ENCODE measurements around the gene LCLAT1. TPM values are rescaled to one million over a fixed set of nuclear protein-coding genes. Genes with fewer than 3 reads are reported as not detected.

Gene LCLAT1
- total and polyA plus RNA-seq, 2 of the 4 experiments (the other 2 are of a cell fraction) = 7.5 to 11.5 TPM

DNA sequence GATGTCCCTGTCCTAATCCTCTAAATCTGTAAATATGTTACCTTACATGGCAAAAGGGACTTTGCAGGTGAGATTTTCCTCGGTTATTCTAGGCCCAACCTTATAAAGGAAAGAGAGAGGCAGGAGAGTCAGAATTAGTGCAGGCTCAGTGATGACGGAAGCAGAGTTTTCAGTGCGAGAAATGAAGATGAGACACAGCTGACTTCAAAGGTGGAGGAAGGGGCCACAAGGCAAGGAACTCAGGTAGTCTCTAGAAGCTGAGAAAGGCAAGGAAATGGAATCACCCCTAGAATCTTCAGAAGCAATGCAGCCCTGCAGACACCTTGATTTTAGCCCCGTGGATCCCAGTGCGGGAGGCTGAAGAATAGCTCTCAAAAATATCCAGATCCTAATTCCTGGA is 7.2 kb upstream of the LCLAT1 start:
- Histone ChIP-seq H3K56ac (ENCODE audit: extremely low read depth, insufficient read depth, low read length) (no peak overlapping the region), H4K8ac (ENCODE audit: low read depth in 2 of 2, low read length in 2 of 2) (no peak overlapping the region), H4K20me1 (ENCODE audit: insufficient read depth, low read length) (no peaks in the 10 kb centered on the region), H3K9me3 (ENCODE audit: control insufficient read depth, insufficient read depth, low read length) (no peaks in the 10 kb centered on the region), H3K4me1 (ENCODE audit: control insufficient read depth, insufficient read depth, low read length) (peaks cover 2% of the 10 kb centered on the region), H4K91ac (ENCODE audit: insufficient read depth, low read depth, low read length) (no peak overlapping the region), H3K9me1 (ENCODE audit: insufficient read depth, low read length) (no peaks in the 10 kb centered on the region), H3K4me3 (ENCODE audit: insufficient read depth, low read depth, low read length) (no peak overlapping the region), H3K18ac (ENCODE audit: low read depth, low read length) (no peak overlapping the region), H3K27me3 (ENCODE audit: control insufficient read depth, insufficient read depth, low read length) (no peaks in the 10 kb centered on the region), H2BK15ac (ENCODE audit: low read depth, low read length) (no peak overlapping the region), H3K23ac (ENCODE audit: low read depth, low read length) (no peak overlapping the region), H2BK120ac (ENCODE audit: low read depth, low read length) (no peak overlapping the region), H2AFZ (replicated peaks; ENCODE audit: low read length, poor library complexity) (no peak overlapping the region), H2BK5ac (ENCODE audit: low read depth, low read length, poor library complexity, severe bottlenecking) (no peak overlapping the region), H4K5ac (ENCODE audit: low read depth, low read length) (no peak overlapping the region), H3K4me2 (ENCODE audit: low read depth, low read length) (no peak overlapping the region), H3K36me3 (ENCODE audit: control insufficient read depth, insufficient read depth, low read length) (no peaks in the 10 kb centered on the region), H3K14ac (replicated peaks; ENCODE audit: low read depth, low read length) (no peak overlapping the region), H2AK5ac (ENCODE audit: low read depth, low read length) (no peak overlapping the region), H3K9ac (ENCODE audit: low read depth, low read length) (no peak overlapping the region), H3K79me1 (ENCODE audit: low read depth in 1 of 2, low read length in 2 of 2) (no peaks in the 10 kb centered on the region), H2AK9ac (replicated peaks; ENCODE audit: low read depth, low read length, poor library complexity) (no peak overlapping the region), H3K27ac (ENCODE audit: insufficient read depth, low read length) (no peak overlapping the region), H2BK20ac (ENCODE audit: low read depth, low read length) (no peak overlapping the region), H3K4ac (ENCODE audit: low read depth, low read length) (no peak overlapping the region)
- 80% methylated on average over 2 of the region's 5 CpGs; no CpG with 5 or more reads in 1 of the 2 experiments for WGBS, 2 experiments (ENCODE audit: extremely low coverage in 2 of 2, insufficient read length in 1 of 2)
- DNase-seq = no peak
- no peak for ATAC-seq (ENCODE audit: low read depth)
- POLR2A ChIA-PET (ENCODE audit: unreplicated experiment) = no interaction called here
- in situ Hi-C loops (cut with MboI; ENCODE audit: low sequenced_read_pairs) = no loop called here
- dilution Hi-C loops (cut with HindIII; ENCODE audit: low sequenced_read_pairs, unreplicated experiment) = no loop called here
- intact Hi-C loops (cut with micrococcal nuclease) = no loop called here
- TF ChIP-seq CHD1 (IDR thresholded peaks at IDR 0.05; ENCODE audit: low read depth, low read length) (no peak), MAFK (IDR thresholded peaks at IDR 0.05; ENCODE audit: low read depth, low read length) (no peak), RFX5 (IDR thresholded peaks at IDR 0.05; ENCODE audit: low read depth, low read length) (no peak), FOS (IDR thresholded peaks at IDR 0.05; ENCODE audit: low read depth, low read length) (no peak), RAD21 (IDR thresholded peaks at IDR 0.05; ENCODE audit: low read length) (no peak), NFE2L2 (IDR thresholded peaks at IDR 0.05; ENCODE audit: low read depth, low read length) (no peak), MAZ (IDR thresholded peaks at IDR 0.05; ENCODE audit: borderline replicate concordance, low read depth, low read length) (no peak), POLR2A (IDR thresholded peaks at IDR 0.05; ENCODE audit: low read depth, low read length) (no peak), CEBPB (IDR thresholded peaks at IDR 0.05; ENCODE audit: low read depth, low read length) (no peak), BHLHE40 (IDR thresholded peaks at IDR 0.05; ENCODE audit: low read depth, low read length) (no peak), RCOR1 (IDR thresholded peaks at IDR 0.05; ENCODE audit: insufficient replicate concordance, low read length) (no peak), SMC3 (IDR thresholded peaks at IDR 0.05; ENCODE audit: low read depth, low read length) (no peak), MXI1 (IDR thresholded peaks at IDR 0.05; ENCODE audit: borderline replicate concordance, low read depth, low read length) (no peak)
- TF ChIP-seq, protein P1, sequence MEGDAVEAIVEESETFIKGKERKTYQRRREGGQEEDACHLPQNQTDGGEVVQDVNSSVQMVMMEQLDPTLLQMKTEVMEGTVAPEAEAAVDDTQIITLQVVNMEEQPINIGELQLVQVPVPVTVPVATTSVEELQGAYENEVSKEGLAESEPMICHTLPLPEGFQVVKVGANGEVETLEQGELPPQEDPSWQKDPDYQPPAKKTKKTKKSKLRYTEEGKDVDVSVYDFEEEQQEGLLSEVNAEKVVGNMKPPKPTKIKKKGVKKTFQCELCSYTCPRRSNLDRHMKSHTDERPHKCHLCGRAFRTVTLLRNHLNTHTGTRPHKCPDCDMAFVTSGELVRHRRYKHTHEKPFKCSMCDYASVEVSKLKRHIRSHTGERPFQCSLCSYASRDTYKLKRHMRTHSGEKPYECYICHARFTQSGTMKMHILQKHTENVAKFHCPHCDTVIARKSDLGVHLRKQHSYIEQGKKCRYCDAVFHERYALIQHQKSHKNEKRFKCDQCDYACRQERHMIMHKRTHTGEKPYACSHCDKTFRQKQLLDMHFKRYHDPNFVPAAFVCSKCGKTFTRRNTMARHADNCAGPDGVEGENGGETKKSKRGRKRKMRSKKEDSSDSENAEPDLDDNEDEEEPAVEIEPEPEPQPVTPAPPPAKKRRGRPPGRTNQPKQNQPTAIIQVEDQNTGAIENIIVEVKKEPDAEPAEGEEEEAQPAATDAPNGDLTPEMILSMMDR (conservative IDR thresholded peaks at IDR 0.05; ENCODE audit: low read depth, low read length) = no peak
- TF ChIP-seq, protein P2, sequence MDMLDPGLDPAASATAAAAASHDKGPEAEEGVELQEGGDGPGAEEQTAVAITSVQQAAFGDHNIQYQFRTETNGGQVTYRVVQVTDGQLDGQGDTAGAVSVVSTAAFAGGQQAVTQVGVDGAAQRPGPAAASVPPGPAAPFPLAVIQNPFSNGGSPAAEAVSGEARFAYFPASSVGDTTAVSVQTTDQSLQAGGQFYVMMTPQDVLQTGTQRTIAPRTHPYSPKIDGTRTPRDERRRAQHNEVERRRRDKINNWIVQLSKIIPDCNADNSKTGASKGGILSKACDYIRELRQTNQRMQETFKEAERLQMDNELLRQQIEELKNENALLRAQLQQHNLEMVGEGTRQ (IDR thresholded peaks at IDR 0.05; ENCODE audit: low read depth, low read length) = no peak
- TF ChIP-seq, protein P3, sequence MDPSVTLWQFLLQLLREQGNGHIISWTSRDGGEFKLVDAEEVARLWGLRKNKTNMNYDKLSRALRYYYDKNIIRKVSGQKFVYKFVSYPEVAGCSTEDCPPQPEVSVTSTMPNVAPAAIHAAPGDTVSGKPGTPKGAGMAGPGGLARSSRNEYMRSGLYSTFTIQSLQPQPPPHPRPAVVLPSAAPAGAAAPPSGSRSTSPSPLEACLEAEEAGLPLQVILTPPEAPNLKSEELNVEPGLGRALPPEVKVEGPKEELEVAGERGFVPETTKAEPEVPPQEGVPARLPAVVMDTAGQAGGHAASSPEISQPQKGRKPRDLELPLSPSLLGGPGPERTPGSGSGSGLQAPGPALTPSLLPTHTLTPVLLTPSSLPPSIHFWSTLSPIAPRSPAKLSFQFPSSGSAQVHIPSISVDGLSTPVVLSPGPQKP (IDR thresholded peaks at IDR 0.05; ENCODE audit: borderline replicate concordance, low read depth, low read length) = no peak
- CTCF ChIA-PET = no interaction called here
- BruUV-seq (replicated peaks) = no TSS peak
